WTC11 (cell line): ENCODE data around the gene LETM1. TPM values are rescaled to one million over a fixed set of nuclear protein-coding genes. Genes with fewer than 3 reads are reported as not detected.

ENCODE experiments used
- ATAC-seq: fragments of 200-7000 bp; cut with Tn5 transposase; 2 replicates; pipeline ENCODE4 v1.10.0; 2021; ENCODE audit warnings: mild to moderate bottlenecking, moderate library complexity
- CTCF ChIA-PET: fragments of 300-600 bp; sonication (Branson Sonifier 250); formaldehyde crosslinking; loops from one replicate; lab custom pipeline; 2021; ENCODE audit warnings: antibody characterized with exemption; lab: Charles Lee
- POLR2A ChIA-PET: fragments of 350-600 bp; sonication (Branson Sonifier 250); formaldehyde crosslinking; loops from one replicate; lab custom pipeline; 2021; ENCODE audit warnings: antibody characterized with exemption; lab: Charles Lee
- DNase-seq: peaks from one replicate; pipeline ENCODE4 v3.0.0; 2021; ENCODE audit warnings: low spot score
- H3K27ac Mint-ChIP-seq: 2 replicates; pipeline ENCODE4 v1.8.0; 2021; ENCODE audit warnings: mixed read lengths
- H3K27me3 Mint-ChIP-seq: 2 replicates; pipeline ENCODE4 v1.8.0; 2021; ENCODE audit warnings: low read depth, mild to moderate bottlenecking, moderate library complexity, mixed read lengths
- H3K36me3 Mint-ChIP-seq: 2 replicates; pipeline ENCODE4 v1.8.0; 2021; ENCODE audit warnings: mixed read lengths
- H3K4me1 Mint-ChIP-seq: 2 replicates; pipeline ENCODE4 v1.8.0; 2022; ENCODE audit warnings: mixed read lengths
- H3K4me3 Mint-ChIP-seq: 2 replicates; pipeline ENCODE4 v1.8.0; 2021; ENCODE audit warnings: mild to moderate bottlenecking, moderate library complexity, mixed read lengths
- H3K9me3 Mint-ChIP-seq: 2 replicates; pipeline ENCODE4 v1.8.0; 2021; ENCODE audit warnings: mixed read lengths
- MYBL2 ChIP-seq: sonication (generic); formaldehyde crosslinking; IDR thresholded peaks from 2 replicates; pipeline ENCODE4 v1.8.1; 2023; ENCODE audit warnings: mild to moderate bottlenecking, moderate library complexity, missing genetic modification reagents
- RORB ChIP-seq: fragments of 250-450 bp; sonication (Bioruptor Pico); IDR thresholded peaks from 2 replicates; pipeline ENCODE4 v1.9.0; 2021; ENCODE audit warnings: mild to moderate bottlenecking
- SP1 ChIP-seq: sonication (generic); formaldehyde crosslinking; conservative IDR thresholded peaks from 2 replicates; pipeline ENCODE4 v1.8.1; 2022; ENCODE audit warnings: missing genetic modification reagents
- TEAD1 ChIP-seq: sonication (generic); formaldehyde crosslinking; IDR thresholded peaks from 2 replicates; pipeline ENCODE4 v1.8.0; 2022; ENCODE audit warnings: mild to moderate bottlenecking, missing genetic modification reagents
- ZNF317 ChIP-seq: sonication (generic); formaldehyde crosslinking; IDR thresholded peaks from 2 replicates; pipeline ENCODE4 v1.8.1; 2023; ENCODE audit warnings: low read depth, mild to moderate bottlenecking, moderate library complexity, missing genetic modification reagents, borderline replicate concordance
- total RNA-seq: library from RNA; stranded (reverse); gene quantifications from 3 replicates; pipeline ENCODE4 v1.2.3, GENCODE V29; 2021
- TF ChIP-seq, protein P1 (sequence below): sonication (generic); formaldehyde crosslinking; IDR thresholded peaks from 2 replicates; pipeline ENCODE4 v1.8.1; 2023; ENCODE audit warnings: mild to moderate bottlenecking, moderate library complexity, missing genetic modification reagents
- TF ChIP-seq, protein P2 (sequence below): fragments of 200-600 bp; IDR thresholded peaks from 2 replicates; pipeline ENCODE4 v1.8.0; 2022; ENCODE audit warnings: antibody characterized with exemption
- TF ChIP-seq, protein P3 (sequence below): sonication (generic); formaldehyde crosslinking; IDR thresholded peaks from 2 replicates; pipeline ENCODE4 v1.8.0; 2022; ENCODE audit warnings: mild to moderate bottlenecking, missing genetic modification reagents
- TF ChIP-seq, protein P4 (sequence below): sonication (generic); formaldehyde crosslinking; IDR thresholded peaks from 2 replicates; pipeline ENCODE4 v1.8.0; 2022; ENCODE audit warnings: mild to moderate bottlenecking, missing genetic modification reagents
- TF ChIP-seq, protein P5 (sequence below): sonication (generic); formaldehyde crosslinking; IDR thresholded peaks from 2 replicates; pipeline ENCODE4 v1.8.1; 2022; ENCODE audit warnings: low read depth, mild to moderate bottlenecking, moderate library complexity, missing genetic modification reagents, borderline replicate concordance

Gene LETM1
- total RNA-seq, 1 experiment from 2014 or later: 66.7 TPM

DNA sequence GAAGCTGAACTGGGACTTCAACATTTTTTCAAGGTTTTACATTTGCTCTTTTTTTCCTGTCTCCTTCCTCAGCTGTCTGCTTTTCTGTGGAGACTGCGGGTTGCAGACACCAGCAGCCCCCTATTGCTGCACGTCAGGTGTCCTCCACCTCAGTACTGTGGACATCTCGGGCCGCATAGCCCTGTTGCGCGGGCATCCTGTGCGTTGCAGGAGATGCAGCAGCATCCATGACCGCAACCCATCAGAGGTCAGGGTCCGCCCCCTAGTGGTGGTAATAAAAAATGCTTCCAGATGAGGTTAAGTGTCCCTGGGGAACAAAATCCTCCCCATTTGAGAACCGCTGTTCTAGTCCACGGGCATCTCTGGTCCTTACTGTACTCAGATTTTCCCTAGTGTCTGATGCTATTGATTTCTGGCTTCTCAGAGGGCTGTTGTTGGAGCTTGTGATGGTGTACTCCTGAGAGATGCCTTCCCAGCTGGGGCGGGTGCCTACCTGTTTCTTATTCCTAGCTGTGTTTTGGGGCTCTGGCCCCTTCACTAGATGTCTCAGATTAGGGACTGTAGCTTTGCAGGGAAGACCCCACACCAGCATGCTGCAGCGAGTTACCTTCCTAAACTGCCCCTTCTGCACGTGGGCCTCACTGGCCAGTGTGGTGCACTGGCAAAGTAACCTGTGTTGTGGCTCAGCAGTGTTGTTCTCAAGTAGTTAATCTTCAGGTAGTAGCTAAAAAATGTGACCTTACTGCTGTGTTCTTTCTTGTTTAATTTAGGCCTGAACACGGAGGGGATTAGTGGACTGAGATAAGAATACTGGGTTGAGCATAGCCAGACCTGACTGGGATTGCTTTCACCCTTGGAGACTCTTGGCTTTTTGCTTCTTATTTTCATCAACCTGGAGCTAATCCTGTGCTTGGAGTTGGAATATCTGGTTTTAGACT, 43.5 kb upstream of the LETM1 start:
- Mint-ChIP-seq H3K27ac (peak overlapping the region; percentile 71; the same call in 1 of the 2 replicates), H3K4me1 (peaks cover 6% of the 10 kb centered on the region), H3K9me3 (no peaks in the 10 kb centered on the region), H3K36me3 (peaks cover 37% of the 10 kb centered on the region), H3K4me3 (no peak overlapping the region), H3K27me3 (no peaks in the 10 kb centered on the region)
- POLR2A ChIA-PET: no interaction called here
- CTCF ChIA-PET: interaction anchor here (0.5 to 2.9 kb wide), 23 partner anchors 9 to 721 kb away, joined by 3 to 23 read pairs (median 3); no protein-coding TSS in a partner anchor
- DNase-seq (peak; percentile 79), ATAC-seq (peak; percentile 97)
- TF ChIP-seq, protein P1, sequence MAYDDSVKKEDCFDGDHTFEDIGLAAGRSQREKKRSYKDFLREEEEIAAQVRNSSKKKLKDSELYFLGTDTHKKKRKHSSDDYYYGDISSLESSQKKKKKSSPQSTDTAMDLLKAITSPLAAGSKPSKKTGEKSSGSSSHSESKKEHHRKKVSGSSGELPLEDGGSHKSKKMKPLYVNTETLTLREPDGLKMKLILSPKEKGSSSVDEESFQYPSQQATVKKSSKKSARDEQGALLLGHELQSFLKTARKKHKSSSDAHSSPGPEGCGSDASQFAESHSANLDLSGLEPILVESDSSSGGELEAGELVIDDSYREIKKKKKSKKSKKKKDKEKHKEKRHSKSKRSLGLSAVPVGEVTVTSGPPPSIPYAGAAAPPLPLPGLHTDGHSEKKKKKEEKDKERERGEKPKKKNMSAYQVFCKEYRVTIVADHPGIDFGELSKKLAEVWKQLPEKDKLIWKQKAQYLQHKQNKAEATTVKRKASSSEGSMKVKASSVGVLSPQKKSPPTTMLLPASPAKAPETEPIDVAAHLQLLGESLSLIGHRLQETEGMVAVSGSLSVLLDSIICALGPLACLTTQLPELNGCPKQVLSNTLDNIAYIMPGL (CRISPR knock-in tag): 0 out of 2 replicates have a peak, but pooled peaks have one; percentile 27
- TF ChIP-seq, protein P2, sequence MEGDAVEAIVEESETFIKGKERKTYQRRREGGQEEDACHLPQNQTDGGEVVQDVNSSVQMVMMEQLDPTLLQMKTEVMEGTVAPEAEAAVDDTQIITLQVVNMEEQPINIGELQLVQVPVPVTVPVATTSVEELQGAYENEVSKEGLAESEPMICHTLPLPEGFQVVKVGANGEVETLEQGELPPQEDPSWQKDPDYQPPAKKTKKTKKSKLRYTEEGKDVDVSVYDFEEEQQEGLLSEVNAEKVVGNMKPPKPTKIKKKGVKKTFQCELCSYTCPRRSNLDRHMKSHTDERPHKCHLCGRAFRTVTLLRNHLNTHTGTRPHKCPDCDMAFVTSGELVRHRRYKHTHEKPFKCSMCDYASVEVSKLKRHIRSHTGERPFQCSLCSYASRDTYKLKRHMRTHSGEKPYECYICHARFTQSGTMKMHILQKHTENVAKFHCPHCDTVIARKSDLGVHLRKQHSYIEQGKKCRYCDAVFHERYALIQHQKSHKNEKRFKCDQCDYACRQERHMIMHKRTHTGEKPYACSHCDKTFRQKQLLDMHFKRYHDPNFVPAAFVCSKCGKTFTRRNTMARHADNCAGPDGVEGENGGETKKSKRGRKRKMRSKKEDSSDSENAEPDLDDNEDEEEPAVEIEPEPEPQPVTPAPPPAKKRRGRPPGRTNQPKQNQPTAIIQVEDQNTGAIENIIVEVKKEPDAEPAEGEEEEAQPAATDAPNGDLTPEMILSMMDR: peak; percentile 94
- no peak for TF ChIP-seq MYBL2

DNA sequence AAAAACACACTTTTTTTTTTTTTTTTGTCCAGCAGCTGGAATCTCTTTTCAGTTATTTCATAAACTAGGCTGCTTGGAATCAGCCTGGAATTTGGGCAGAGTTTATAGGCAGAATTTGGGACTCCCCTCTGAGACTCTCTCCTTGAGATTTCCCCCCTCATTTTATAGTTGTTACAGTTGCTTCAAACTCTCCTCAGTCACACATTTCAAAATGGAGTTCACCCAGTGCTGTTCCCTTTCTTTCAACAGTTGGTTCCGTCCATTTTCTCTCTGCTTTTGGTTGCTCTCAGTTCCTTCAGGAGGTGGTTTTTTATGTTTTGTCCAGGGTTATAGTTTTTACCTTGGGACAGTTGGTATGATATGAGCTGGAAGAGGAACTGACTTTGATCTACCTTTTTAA, 42.7 kb upstream of the LETM1 start:
- Mint-ChIP-seq H3K27me3 (no peaks in the 10 kb centered on the region), H3K27ac (peak overlapping the region; percentile 71; the same call in 1 of the 2 replicates), H3K9me3 (no peaks in the 10 kb centered on the region), H3K4me3 (no peak overlapping the region), H3K4me1 (peaks cover 6% of the 10 kb centered on the region), H3K36me3 (peaks cover 30% of the 10 kb centered on the region)
- CTCF ChIA-PET: interaction anchor here (0.6 to 2.9 kb wide), 14 partner anchors 10 to 720 kb away, joined by 3 to 23 read pairs (median 5); no protein-coding TSS in a partner anchor
- POLR2A ChIA-PET: interaction anchor here (0.8 kb wide), 1 partner anchor 733 kb away, joined by 5 read pairs; no protein-coding TSS in a partner anchor
- ATAC-seq (peak; percentile 14; the same call in 1 of the 2 replicates), DNase-seq (no peak)
- TF ChIP-seq, protein P3, sequence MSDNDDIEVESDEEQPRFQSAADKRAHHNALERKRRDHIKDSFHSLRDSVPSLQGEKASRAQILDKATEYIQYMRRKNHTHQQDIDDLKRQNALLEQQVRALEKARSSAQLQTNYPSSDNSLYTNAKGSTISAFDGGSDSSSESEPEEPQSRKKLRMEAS (CRISPR knock-in tag): no peak
- TF ChIP-seq, protein P4, sequence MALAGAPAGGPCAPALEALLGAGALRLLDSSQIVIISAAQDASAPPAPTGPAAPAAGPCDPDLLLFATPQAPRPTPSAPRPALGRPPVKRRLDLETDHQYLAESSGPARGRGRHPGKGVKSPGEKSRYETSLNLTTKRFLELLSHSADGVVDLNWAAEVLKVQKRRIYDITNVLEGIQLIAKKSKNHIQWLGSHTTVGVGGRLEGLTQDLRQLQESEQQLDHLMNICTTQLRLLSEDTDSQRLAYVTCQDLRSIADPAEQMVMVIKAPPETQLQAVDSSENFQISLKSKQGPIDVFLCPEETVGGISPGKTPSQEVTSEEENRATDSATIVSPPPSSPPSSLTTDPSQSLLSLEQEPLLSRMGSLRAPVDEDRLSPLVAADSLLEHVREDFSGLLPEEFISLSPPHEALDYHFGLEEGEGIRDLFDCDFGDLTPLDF (CRISPR knock-in tag): no peak

DNA sequence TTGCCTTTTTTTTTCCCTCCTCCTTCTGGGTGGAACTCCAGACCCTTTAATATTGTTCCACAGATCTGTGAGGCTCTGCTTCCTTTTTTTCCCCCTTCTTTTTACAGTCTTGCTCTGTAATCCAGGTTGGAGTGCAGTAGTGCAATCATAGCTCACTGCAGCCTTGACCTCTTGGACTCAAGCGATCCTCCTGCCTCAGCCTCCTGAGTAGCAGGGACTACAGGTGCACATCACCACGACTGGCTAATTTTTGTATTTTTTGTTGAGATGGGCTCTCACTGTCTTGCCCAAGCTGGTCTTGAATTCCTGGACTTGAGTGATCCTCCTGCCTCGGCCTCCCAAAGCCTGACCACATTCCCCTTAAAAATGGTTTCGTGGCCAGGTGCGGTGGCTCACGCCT, 42.1 kb upstream of the LETM1 start:
- Mint-ChIP-seq H3K9me3 (no peaks in the 10 kb centered on the region), H3K36me3 (peaks cover 25% of the 10 kb centered on the region), H3K27ac (peak overlapping the region; percentile 57; the same call in 1 of the 2 replicates), H3K4me3 (no peak overlapping the region), H3K27me3 (no peaks in the 10 kb centered on the region), H3K4me1 (peaks cover 6% of the 10 kb centered on the region)
- DNase-seq (no peak), ATAC-seq (no peak)
- ChIA-PET CTCF (interaction anchor here (0.7 to 2.9 kb wide), 4 partner anchors 15 to 150 kb away, joined by 3 to 10 read pairs (median 6); no protein-coding TSS in a partner anchor), POLR2A (interaction anchor here (0.6 to 0.8 kb wide), 2 partner anchors 13 to 734 kb away, joined by 5 read pairs; no protein-coding TSS in a partner anchor)
- TF ChIP-seq RORB (CRISPR knock-in tag) (no peak), SP1 (CRISPR knock-in tag) (no peak), TEAD1 (CRISPR knock-in tag) (no peak), ZNF317 (no peak)
- TF ChIP-seq, protein P5, sequence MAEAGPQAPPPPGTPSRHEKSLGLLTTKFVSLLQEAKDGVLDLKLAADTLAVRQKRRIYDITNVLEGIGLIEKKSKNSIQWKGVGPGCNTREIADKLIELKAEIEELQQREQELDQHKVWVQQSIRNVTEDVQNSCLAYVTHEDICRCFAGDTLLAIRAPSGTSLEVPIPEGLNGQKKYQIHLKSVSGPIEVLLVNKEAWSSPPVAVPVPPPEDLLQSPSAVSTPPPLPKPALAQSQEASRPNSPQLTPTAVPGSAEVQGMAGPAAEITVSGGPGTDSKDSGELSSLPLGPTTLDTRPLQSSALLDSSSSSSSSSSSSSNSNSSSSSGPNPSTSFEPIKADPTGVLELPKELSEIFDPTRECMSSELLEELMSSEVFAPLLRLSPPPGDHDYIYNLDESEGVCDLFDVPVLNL (CRISPR knock-in tag): no peak
- TF ChIP-seq, protein P1 (CRISPR knock-in tag): no peak
- TF ChIP-seq, protein P3 (CRISPR knock-in tag): no peak
